ENCODE results near the gene SLC35F4.

DNA sequence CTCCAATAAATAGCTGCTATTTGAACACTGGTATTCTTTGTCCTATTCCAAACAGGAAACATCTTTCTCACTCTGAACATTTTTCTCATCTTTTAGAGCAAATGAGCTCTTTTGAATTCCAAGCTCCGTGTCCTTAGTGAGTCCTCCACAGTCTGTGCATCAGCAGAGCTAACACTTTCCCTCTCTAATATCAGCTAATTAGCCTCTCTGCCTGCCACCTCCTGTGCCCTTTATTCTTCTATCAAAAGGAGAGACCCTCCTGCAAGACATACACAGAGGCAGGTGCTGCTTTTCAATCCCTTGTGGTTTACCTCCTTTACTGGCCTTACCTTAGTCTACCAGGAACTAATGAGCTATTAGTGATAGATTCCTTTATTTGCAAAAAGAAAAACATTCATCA is 178.5 kb downstream of the SLC35F4 start:
- TF ChIP-seq, protein P1, sequence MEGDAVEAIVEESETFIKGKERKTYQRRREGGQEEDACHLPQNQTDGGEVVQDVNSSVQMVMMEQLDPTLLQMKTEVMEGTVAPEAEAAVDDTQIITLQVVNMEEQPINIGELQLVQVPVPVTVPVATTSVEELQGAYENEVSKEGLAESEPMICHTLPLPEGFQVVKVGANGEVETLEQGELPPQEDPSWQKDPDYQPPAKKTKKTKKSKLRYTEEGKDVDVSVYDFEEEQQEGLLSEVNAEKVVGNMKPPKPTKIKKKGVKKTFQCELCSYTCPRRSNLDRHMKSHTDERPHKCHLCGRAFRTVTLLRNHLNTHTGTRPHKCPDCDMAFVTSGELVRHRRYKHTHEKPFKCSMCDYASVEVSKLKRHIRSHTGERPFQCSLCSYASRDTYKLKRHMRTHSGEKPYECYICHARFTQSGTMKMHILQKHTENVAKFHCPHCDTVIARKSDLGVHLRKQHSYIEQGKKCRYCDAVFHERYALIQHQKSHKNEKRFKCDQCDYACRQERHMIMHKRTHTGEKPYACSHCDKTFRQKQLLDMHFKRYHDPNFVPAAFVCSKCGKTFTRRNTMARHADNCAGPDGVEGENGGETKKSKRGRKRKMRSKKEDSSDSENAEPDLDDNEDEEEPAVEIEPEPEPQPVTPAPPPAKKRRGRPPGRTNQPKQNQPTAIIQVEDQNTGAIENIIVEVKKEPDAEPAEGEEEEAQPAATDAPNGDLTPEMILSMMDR (conservative IDR thresholded peaks at IDR 0.05; ENCODE audit: low read depth, low read length) = no peak
- no peak for TF ChIP-seq EZH2 (IDR thresholded peaks at IDR 0.05; ENCODE audit: borderline replicate concordance, low read depth, low read length, poor library complexity, severe bottlenecking)
